HepG2 (cell line): ENCODE data around the gene ALDH16A1. TPM values are rescaled to one million over a fixed set of nuclear protein-coding genes. Genes with fewer than 3 reads are reported as not detected.

Experiments
- ATAC-seq: fragments of 200-7000 bp; cut with Tn5 transposase; 3 replicates; pipeline ENCODE4 v1.9.1; 2020; ENCODE audit warnings: mild to moderate bottlenecking, moderate library complexity
- BruUV-seq: library from RNA; stranded (reverse); fragments of 400-500 nt; replicated peaks from 2 replicates; lab custom pipeline; 2021; lab: Mats Ljungman, UMichigan
- CTCF ChIA-PET: fragments of 300-600 bp; formaldehyde crosslinking; extraction: SDS; loops from one replicate; lab custom pipeline; 2021; ENCODE audit warnings: low total read pairs, inconsistent platforms, low intra/inter-chr PET ratio; lab: Yijun Ruan, JAX
- POLR2A ChIA-PET: fragments of 350-600 bp; sonication (Branson Sonifier 250); formaldehyde crosslinking; loops from one replicate; lab custom pipeline; 2020; ENCODE audit warnings: antibody characterized with exemption, inconsistent platforms; lab: Yijun Ruan, JAX
- DNase-seq: peaks from one replicate; pipeline ENCODE4 v3.0.0-alpha.2; 2015; ENCODE audit warnings: low spot score
- FAIRE-seq: peaks from 3 replicates; lab custom pipeline; 2011; peaks lifted over from hg19 to GRCh38; lab: Jason Lieb, UNC
- H2AFZ ChIP-seq: one replicate; pipeline ENCODE4 v1.6.1; 2011; ENCODE audit warnings: low read length, inconsistent platforms
- H3K27ac ChIP-seq: fragments of 300-600 bp; 3 replicates; pipeline ENCODE4 v1.8.0; 2011; ENCODE audit warnings: mixed run types, mild to moderate bottlenecking, mixed read lengths, low read length, inconsistent platforms; ENCODE audit not compliant: insufficient read depth; ENCODE audit errors: extremely low read length
- H3K27me3 ChIP-seq, 2 experiments: fragments of 200-600 bp in 1 of 2; 2 replicates in 1 of 2; 3 replicates in 1 of 2; pipeline versions ENCODE4 v1.6.0 to v1.8.0; 2011; ENCODE audit warnings: low read length in 2 of 2, mild to moderate bottlenecking in 2 of 2, moderate library complexity in 2 of 2, inconsistent platforms in 1 of 2; ENCODE audit not compliant: insufficient read depth in 2 of 2, control insufficient read depth in 1 of 2
- H3K36me3 ChIP-seq, 2 experiments: fragments of 200-600 bp in 1 of 2; replicated peaks in 1 of 2; 2 replicates in 1 of 2; 3 replicates in 1 of 2; pipeline versions ENCODE4 v1.5.1 to v1.8.0; 2011; ENCODE audit warnings: low read length in 2 of 2, inconsistent platforms in 1 of 2; ENCODE audit not compliant: insufficient read depth in 2 of 2, control insufficient read depth in 1 of 2
- H3K4me1 ChIP-seq: 2 replicates; pipeline ENCODE4 v1.5.1; 2012; ENCODE audit warnings: low read length, inconsistent platforms; ENCODE audit not compliant: insufficient read depth
- H3K4me2 ChIP-seq: 2 replicates; pipeline ENCODE4 v1.6.0; 2011; ENCODE audit warnings: low read depth, low read length, inconsistent platforms
- H3K4me3 ChIP-seq, 3 experiments: fragments of 200-600 bp in 1 of 3; sonication (generic), shearing (Covaris generic) in 1 of 3; replicated peaks in 1 of 3; 2 replicates each; pipeline ENCODE4 v1.5.1; 2011 to 2016; ENCODE audit warnings: low read length in 3 of 3, inconsistent platforms in 2 of 3, low read depth in 2 of 3, mild to moderate bottlenecking in 2 of 3, control low read depth in 1 of 3, mixed read lengths in 1 of 3; ENCODE audit not compliant: insufficient read depth in 1 of 3
- H3K79me2 ChIP-seq: one replicate; pipeline ENCODE4 v1.6.1; 2011; ENCODE audit warnings: low read length, inconsistent platforms; ENCODE audit not compliant: insufficient read depth
- H3K9ac ChIP-seq: 2 replicates; pipeline ENCODE4 v1.6.0; 2011; ENCODE audit warnings: mild to moderate bottlenecking, low read depth, low read length, inconsistent platforms; ENCODE audit not compliant: insufficient read depth
- H3K9me3 ChIP-seq: 2 replicates; pipeline ENCODE4 v1.5.1; 2012; ENCODE audit warnings: mild to moderate bottlenecking, low read length
- H4K20me1 ChIP-seq: 2 replicates; pipeline ENCODE4 v1.6.0; 2011; ENCODE audit warnings: inconsistent platforms, mild to moderate bottlenecking, low read length, moderate library complexity; ENCODE audit not compliant: insufficient read depth
- ISL2 ChIP-seq: sonication (generic); formaldehyde crosslinking; IDR thresholded peaks from 2 replicates; pipeline ENCODE4 v1.5.0; 2020; ENCODE audit warnings: missing genetic modification reagents
- MYC ChIP-seq: sonication (generic); formaldehyde crosslinking; IDR thresholded peaks from 2 replicates; pipeline ENCODE4 v1.9.0; 2021; ENCODE audit warnings: missing genetic modification reagents, borderline replicate concordance
- REPIN1 ChIP-seq: sonication (generic); formaldehyde crosslinking; IDR thresholded peaks from 2 replicates; pipeline ENCODE4 v1.8.0; 2022; ENCODE audit warnings: missing genetic modification reagents, low read depth, mild to moderate bottlenecking, borderline replicate concordance
- ZFAT ChIP-seq: sonication (generic); formaldehyde crosslinking; conservative IDR thresholded peaks from 2 replicates; pipeline ENCODE4 v1.8.1; 2023; ENCODE audit warnings: missing genetic modification reagents, inconsistent platforms
- ZNF569 ChIP-seq: sonication (generic); formaldehyde crosslinking; IDR thresholded peaks from 2 replicates; pipeline ENCODE4 v1.5.0; 2020; ENCODE audit warnings: mild to moderate bottlenecking, missing genetic modification reagents, moderate library complexity, borderline replicate concordance
- ZNF75D ChIP-seq: sonication (generic); formaldehyde crosslinking; IDR thresholded peaks from 2 replicates; pipeline ENCODE4 v1.8.1; 2023; ENCODE audit warnings: missing genetic modification reagents, mild to moderate bottlenecking, borderline replicate concordance
- ZNF776 ChIP-seq: sonication (generic); formaldehyde crosslinking; IDR thresholded peaks from 2 replicates; pipeline ENCODE4 v1.4.0; 2020; ENCODE audit warnings: mild to moderate bottlenecking, missing genetic modification reagents
- WGBS: methylation state at CpG from one replicate; pipeline ENCODE4 v1.1.6; 2017; ENCODE audit warnings: low lambda C conversion rate; 5-methylcytosine and 5-hydroxymethylcytosine counted together
- in situ Hi-C: cut with HindIII; loops from 2 replicates; pipeline ENCODE4 v1.10.0; 2017; ENCODE audit warnings: low pct_unique_long_range_greater_than_20kb; ENCODE audit not compliant: extremely low pct_ligation_motif_present
- intact Hi-C: fragments of 100-400 bp; cut with micrococcal nuclease; formaldehyde crosslinking; loops from one replicate; pipeline ENCODE4 v1.10.0; 2022; ENCODE audit not compliant: unreplicated experiment
- polyA plus RNA-seq, 8 experiments: library from polyadenylated mRNA; depleted of rRNA in 3 of 8; stranded (reverse) in 7 of 8; unstranded in 1 of 8; fragments of >200 nt; fragmentation: Illumina TruSeq in 4 of 8; extraction: Trizol in 4 of 8; gene quantifications; 2 replicates each; pipeline versions ENCODE4 v1.2.1 to v1.2.3, GENCODE V29; 2011 to 2016; ENCODE audit warnings: low read depth in 4 of 8, missing spikeins in 1 of 8, mixed read lengths in 1 of 8; ENCODE audit not compliant: insufficient read depth in 1 of 8
- total RNA-seq, 5 experiments: library from RNA; depleted of rRNA; stranded (reverse); fragments of >200 nt; fragmentation: Illumina TruSeq; extraction: Trizol; gene quantifications; 2 replicates each; pipeline ENCODE4 v1.2.3, GENCODE V29; 2016; ENCODE audit warnings: low read depth in 1 of 5
- TF ChIP-seq, protein P1 (sequence below): sonication (generic); formaldehyde crosslinking; IDR thresholded peaks from 2 replicates; pipeline ENCODE4 v1.4.0; 2020; ENCODE audit warnings: missing genetic modification reagents, borderline replicate concordance
- TF ChIP-seq, protein P2 (sequence below): sonication (generic); formaldehyde crosslinking; IDR thresholded peaks from 2 replicates; pipeline ENCODE4 v1.5.0; 2020; ENCODE audit warnings: missing genetic modification reagents
- TF ChIP-seq, protein P3 (sequence below): sonication (generic); formaldehyde crosslinking; IDR thresholded peaks from 2 replicates; pipeline ENCODE4 v1.4.0; 2020; ENCODE audit warnings: missing genetic modification reagents

ALDH16A1 gene
- total and polyA plus RNA-seq, 2 of the 13 experiments (the other 11 are each of a cell fraction or from before 2014, with no cell fraction given): 8.4 to 34.9 TPM

DNA sequence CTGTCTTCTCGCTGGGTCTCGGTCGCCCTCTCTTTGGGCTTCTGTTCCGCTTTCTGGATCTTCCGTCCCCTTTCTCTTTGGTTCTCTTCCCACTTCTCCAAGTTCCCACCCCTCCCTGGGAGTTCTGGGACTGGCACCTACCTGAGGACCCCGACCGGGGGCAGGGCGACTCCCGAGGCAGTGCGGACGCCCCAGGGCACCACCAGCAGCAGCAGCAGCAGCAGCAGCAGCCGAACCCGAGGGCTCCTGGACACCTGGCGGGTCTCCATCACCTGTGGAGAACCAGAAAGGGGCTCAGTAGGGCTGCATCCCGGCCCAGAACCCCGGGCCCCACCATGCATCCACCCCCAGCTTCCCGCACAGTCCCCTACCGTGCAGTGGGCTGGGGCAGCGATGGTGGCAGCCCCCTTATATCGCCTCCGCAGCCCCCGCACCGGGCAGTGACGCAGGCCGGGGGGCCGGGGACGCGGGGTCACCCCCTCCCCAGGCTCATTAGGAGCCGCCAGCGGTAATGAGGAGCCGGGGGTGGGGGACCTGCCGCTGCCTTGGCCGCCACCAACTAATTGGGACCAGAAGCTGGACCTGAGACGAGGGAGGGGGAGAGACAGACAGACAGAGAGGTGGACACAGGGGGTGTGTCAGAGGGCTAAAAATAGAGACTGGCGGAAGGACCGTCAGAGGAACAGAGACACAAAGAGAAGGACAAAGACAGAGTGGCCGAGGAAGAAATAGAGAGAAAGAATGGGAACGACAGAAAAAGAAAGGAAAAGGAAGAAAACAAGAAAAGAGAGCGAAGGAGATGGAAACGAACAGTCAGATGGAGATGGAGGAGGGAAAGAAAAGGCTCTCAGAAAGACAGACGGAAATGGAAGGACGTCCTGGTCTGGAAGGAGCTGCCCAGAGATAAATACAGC lies 29.7 kb upstream of the ALDH16A1 start, which contains the start of gene PTH2 (continued):
- TF ChIP-seq ZNF569 (CRISPR knock-in tag): no peak

DNA sequence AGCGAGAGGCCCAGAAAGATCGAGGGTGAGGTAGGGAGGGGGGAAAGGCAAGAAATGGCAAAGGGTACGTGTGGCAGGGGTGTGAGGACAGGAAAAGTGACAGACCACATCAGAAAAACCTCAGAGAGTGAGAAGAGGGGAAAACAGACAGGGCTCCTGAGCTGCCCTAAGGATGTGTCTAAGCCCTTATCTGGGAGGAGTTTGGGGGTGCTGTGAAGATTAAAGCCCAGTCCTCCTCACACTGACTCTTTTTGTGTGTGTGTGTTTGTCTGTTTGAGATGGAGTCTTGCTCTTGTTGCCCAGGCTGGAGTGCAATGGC lies 29.1 kb upstream of the ALDH16A1 start:
- no peak for FAIRE-seq
- TF ChIP-seq, protein P1, sequence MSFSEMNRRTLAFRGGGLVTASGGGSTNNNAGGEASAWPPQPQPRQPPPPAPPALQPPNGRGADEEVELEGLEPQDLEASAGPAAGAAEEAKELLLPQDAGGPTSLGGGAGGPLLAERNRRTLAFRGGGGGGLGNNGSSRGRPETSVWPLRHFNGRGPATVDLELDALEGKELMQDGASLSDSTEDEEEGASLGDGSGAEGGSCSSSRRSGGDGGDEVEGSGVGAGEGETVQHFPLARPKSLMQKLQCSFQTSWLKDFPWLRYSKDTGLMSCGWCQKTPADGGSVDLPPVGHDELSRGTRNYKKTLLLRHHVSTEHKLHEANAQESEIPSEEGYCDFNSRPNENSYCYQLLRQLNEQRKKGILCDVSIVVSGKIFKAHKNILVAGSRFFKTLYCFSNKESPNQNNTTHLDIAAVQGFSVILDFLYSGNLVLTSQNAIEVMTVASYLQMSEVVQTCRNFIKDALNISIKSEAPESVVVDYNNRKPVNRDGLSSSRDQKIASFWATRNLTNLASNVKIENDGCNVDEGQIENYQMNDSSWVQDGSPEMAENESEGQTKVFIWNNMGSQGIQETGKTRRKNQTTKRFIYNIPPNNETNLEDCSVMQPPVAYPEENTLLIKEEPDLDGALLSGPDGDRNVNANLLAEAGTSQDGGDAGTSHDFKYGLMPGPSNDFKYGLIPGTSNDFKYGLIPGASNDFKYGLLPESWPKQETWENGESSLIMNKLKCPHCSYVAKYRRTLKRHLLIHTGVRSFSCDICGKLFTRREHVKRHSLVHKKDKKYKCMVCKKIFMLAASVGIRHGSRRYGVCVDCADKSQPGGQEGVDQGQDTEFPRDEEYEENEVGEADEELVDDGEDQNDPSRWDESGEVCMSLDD (CRISPR knock-in tag): no peak
- TF ChIP-seq ZFAT (CRISPR knock-in tag) (no peak), ISL2 (CRISPR knock-in tag) (no peak), ZNF776 (CRISPR knock-in tag) (no peak), REPIN1 (CRISPR knock-in tag) (no peak), MYC (CRISPR knock-in tag) (no peak), ZNF75D (CRISPR knock-in tag) (no peak)
- TF ChIP-seq, protein P2, sequence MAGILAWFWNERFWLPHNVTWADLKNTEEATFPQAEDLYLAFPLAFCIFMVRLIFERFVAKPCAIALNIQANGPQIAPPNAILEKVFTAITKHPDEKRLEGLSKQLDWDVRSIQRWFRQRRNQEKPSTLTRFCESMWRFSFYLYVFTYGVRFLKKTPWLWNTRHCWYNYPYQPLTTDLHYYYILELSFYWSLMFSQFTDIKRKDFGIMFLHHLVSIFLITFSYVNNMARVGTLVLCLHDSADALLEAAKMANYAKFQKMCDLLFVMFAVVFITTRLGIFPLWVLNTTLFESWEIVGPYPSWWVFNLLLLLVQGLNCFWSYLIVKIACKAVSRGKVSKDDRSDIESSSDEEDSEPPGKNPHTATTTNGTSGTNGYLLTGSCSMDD (CRISPR knock-in tag): no peak
- TF ChIP-seq, protein P3, sequence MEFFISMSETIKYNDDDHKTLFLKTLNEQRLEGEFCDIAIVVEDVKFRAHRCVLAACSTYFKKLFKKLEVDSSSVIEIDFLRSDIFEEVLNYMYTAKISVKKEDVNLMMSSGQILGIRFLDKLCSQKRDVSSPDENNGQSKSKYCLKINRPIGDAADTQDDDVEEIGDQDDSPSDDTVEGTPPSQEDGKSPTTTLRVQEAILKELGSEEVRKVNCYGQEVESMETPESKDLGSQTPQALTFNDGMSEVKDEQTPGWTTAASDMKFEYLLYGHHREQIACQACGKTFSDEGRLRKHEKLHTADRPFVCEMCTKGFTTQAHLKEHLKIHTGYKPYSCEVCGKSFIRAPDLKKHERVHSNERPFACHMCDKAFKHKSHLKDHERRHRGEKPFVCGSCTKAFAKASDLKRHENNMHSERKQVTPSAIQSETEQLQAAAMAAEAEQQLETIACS (CRISPR knock-in tag): no peak
- H3K4me2 ChIP-seq: no peak overlapping the region
- POLR2A ChIA-PET: no interaction called here
- H3K4me3 ChIP-seq: no peak overlapping the region
- H3K79me2 ChIP-seq: no peaks in the 10 kb centered on the region
- peaks cover 16% of the 10 kb centered on the region for H3K4me1 ChIP-seq
- no peaks in the 10 kb centered on the region for H4K20me1 ChIP-seq
- CTCF ChIA-PET: no interaction called here
- in situ Hi-C loops (no loop called here), intact Hi-C loops (no loop called here)
- ATAC-seq: no peak
- H3K9me3 ChIP-seq: no peaks in the 10 kb centered on the region
- BruUV-seq: no TSS peak
- H3K9ac ChIP-seq: no peak overlapping the region
- H3K27me3 ChIP-seq: peaks cover 17 to 89% of the 10 kb centered on the region in 2 experiments
- 3% methylated on average over 3 of the region's 3 CpGs for WGBS
- no peak overlapping the region for H3K27ac ChIP-seq
- H3K36me3 ChIP-seq: no peaks in the 10 kb centered on the region
- no peak overlapping the region for H2AFZ ChIP-seq
- DNase-seq: no peak
